ENCODE data around the gene C5orf15. TPM values are rescaled to one million over a fixed set of nuclear protein-coding genes. Genes with fewer than 3 reads are reported as not detected.

The C5orf15 gene
- polyA plus RNA-seq, 1 of the 3 experiments (the other 2 are of a cell fraction), result 81.0 TPM

DNA sequence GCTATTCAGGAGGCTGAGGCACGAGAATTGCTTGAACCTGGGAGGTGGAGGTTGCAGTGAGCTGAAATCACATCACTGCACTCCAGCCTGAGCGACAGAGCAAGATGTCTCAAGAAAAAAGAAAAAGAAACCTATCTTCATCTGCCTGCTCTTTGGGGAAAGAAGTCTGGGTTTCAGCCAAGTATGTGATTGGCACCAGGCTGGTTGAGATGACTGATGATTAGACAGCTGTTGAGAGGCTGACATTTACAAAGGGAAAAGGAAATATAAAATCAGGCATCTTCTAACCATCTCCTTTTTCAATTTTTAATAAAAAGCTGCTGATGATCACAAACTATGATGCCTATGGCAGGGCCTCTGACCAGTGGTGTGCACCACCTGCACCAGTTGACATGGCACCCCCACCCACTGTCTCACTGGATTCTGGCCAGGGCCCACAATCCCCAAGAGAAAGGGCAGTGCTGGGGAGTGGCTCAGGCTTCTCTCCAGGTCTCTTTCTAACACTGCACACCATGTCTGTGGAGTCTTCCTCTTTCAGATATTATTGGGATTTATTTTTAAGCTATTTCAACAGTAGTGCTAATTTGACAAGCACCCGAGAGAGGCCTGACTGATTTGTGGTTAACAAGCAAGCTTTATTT is 17.2 kb upstream of the C5orf15 start:
- H3K36me3 ChIP-seq (replicated peaks in 1 of 2; ENCODE audit: control insufficient read depth in 1 of 2, insufficient read depth in 2 of 2, low read length in 1 of 2), result peaks cover 38 to 72% of the 10 kb centered on the region in 2 experiments
- ChIA-PET POLR2A (no interaction called here), CTCF (interaction anchor here (0.9 to 1.3 kb wide), 3 partner anchors 9 to 11 kb away, joined by 3 to 6 read pairs (median 4); no protein-coding TSS in a partner anchor)
- peaks cover 92% of the 10 kb centered on the region for H3K79me2 ChIP-seq (ENCODE audit: insufficient read depth)
- no peaks in the 10 kb centered on the region for H3K9me2 ChIP-seq
- no peak overlapping the region for H3K4me2 ChIP-seq
- DNase-seq, result no peak
- TF ChIP-seq, protein P1, sequence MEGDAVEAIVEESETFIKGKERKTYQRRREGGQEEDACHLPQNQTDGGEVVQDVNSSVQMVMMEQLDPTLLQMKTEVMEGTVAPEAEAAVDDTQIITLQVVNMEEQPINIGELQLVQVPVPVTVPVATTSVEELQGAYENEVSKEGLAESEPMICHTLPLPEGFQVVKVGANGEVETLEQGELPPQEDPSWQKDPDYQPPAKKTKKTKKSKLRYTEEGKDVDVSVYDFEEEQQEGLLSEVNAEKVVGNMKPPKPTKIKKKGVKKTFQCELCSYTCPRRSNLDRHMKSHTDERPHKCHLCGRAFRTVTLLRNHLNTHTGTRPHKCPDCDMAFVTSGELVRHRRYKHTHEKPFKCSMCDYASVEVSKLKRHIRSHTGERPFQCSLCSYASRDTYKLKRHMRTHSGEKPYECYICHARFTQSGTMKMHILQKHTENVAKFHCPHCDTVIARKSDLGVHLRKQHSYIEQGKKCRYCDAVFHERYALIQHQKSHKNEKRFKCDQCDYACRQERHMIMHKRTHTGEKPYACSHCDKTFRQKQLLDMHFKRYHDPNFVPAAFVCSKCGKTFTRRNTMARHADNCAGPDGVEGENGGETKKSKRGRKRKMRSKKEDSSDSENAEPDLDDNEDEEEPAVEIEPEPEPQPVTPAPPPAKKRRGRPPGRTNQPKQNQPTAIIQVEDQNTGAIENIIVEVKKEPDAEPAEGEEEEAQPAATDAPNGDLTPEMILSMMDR (IDR thresholded peaks at IDR 0.05), result no peak
- TF ChIP-seq, protein P2, sequence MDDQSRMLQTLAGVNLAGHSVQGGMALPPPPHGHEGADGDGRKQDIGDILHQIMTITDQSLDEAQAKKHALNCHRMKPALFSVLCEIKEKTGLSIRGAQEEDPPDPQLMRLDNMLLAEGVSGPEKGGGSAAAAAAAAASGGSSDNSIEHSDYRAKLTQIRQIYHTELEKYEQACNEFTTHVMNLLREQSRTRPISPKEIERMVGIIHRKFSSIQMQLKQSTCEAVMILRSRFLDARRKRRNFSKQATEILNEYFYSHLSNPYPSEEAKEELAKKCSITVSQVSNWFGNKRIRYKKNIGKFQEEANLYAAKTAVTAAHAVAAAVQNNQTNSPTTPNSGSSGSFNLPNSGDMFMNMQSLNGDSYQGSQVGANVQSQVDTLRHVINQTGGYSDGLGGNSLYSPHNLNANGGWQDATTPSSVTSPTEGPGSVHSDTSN (IDR thresholded peaks at IDR 0.05), result peak; percentile 24; the same call in 1 of the 2 replicates
- H3K9ac ChIP-seq, result no peak overlapping the region
- H3K9me3 ChIP-seq, result no peaks in the 10 kb centered on the region
- peaks cover 6% of the 10 kb centered on the region for H3F3A ChIP-seq (replicated peaks; ENCODE audit: insufficient read depth)
- peaks cover 32% of the 10 kb centered on the region for H4K20me1 ChIP-seq (ENCODE audit: insufficient read depth)
- H3K4me1 ChIP-seq (ENCODE audit: control insufficient read depth in 1 of 2, insufficient read depth in 2 of 2, low read depth in 1 of 2, low read length in 1 of 2), result no peaks in the 10 kb centered on the region
- H3K4me3 ChIP-seq (ENCODE audit: low read depth in 2 of 2, low read length in 1 of 2), result no peak overlapping the region
- no peaks in the 10 kb centered on the region for H3K27me3 ChIP-seq (ENCODE audit: insufficient read depth)
- no peak overlapping the region for H3K27ac ChIP-seq (ENCODE audit: low read depth in 2 of 2, low read length in 1 of 2)
- WGBS (ENCODE audit: low lambda C conversion rate), result 98% methylated on average over 3 of the region's 3 CpGs
- H2AFZ ChIP-seq (ENCODE audit: low read depth), result no peak overlapping the region

- Histone ChIP-seq H3K9me3 (no peaks in the 10 kb centered on the region), H3K4me1 (ENCODE audit: control insufficient read depth in 1 of 2, insufficient read depth in 2 of 2, low read depth in 1 of 2, low read length in 1 of 2) (peaks cover 0 to 2% of the 10 kb centered on the region in 2 experiments; a peak in 1 of 4 replicates), H3K4me3 (ENCODE audit: low read depth in 2 of 2, low read length in 1 of 2) (no peak overlapping the region), H3K36me3 (replicated peaks in 1 of 2; ENCODE audit: control insufficient read depth in 1 of 2, insufficient read depth in 2 of 2, low read length in 1 of 2) (peaks cover 34 to 57% of the 10 kb centered on the region in 2 experiments), H3K27me3 (ENCODE audit: insufficient read depth) (no peaks in the 10 kb centered on the region), H3F3A (replicated peaks; ENCODE audit: insufficient read depth) (peaks cover 15% of the 10 kb centered on the region), H3K27ac (ENCODE audit: low read depth in 2 of 2, low read length in 1 of 2) (no peak overlapping the region), H3K9me2 (no peaks in the 10 kb centered on the region), H4K20me1 (ENCODE audit: insufficient read depth) (0 out of 2 replicates have a peak, but pooled peaks cover 15% of the 10 kb centered on the region), H3K9ac (no peak overlapping the region), H3K79me2 (ENCODE audit: insufficient read depth) (peaks cover 84% of the 10 kb centered on the region), H2AFZ (ENCODE audit: low read depth) (no peak overlapping the region), H3K4me2 (no peak overlapping the region)
- no peak for DNase-seq
- WGBS (ENCODE audit: low lambda C conversion rate), result 89% methylated on average over 5 of the region's 5 CpGs
- TF ChIP-seq NFIC (IDR thresholded peaks at IDR 0.05; ENCODE audit: borderline replicate concordance) (no peak), USF2 (IDR thresholded peaks at IDR 0.05; ENCODE audit: borderline replicate concordance, low read depth, low read length) (no peak), YY1 (IDR thresholded peaks at IDR 0.05; ENCODE audit: low read depth) (no peak), GABPA (IDR thresholded peaks at IDR 0.05; ENCODE audit: low read depth) (no peak), JUND (IDR thresholded peaks at IDR 0.05) (no peak), FOSL2 (IDR thresholded peaks at IDR 0.05; ENCODE audit: borderline replicate concordance, low read depth) (no peak)
- TF ChIP-seq, protein P3, sequence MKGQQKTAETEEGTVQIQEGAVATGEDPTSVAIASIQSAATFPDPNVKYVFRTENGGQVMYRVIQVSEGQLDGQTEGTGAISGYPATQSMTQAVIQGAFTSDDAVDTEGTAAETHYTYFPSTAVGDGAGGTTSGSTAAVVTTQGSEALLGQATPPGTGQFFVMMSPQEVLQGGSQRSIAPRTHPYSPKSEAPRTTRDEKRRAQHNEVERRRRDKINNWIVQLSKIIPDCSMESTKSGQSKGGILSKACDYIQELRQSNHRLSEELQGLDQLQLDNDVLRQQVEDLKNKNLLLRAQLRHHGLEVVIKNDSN (IDR thresholded peaks at IDR 0.05; ENCODE audit: borderline replicate concordance, low read depth), result no peak
- CTCF ChIA-PET, result interaction anchor here (0.6 to 6.0 kb wide), 2 partner anchors 11 to 1164 kb away, joined by 3 to 62 read pairs; no protein-coding TSS in a partner anchor
- POLR2A ChIA-PET, result no interaction called here
Measured at GRCh38 chr5:133983674-133984073, 15.2 kb upstream of the C5orf15 start.

Data from SK-N-SH (cell line).